H9 (cell line): Measurements from ENCODE around the gene PTPRC. TPM values are rescaled to one million over a fixed set of nuclear protein-coding genes. Genes with fewer than 3 reads are reported as not detected.

Experiments used
- DNase-seq: peaks from one replicate; pipeline ENCODE4 v3.0.0-alpha.2; 2017
- H2AFZ ChIP-seq: one replicate; pipeline ENCODE4 v1.6.1; 2013; ENCODE audit warnings: mild to moderate bottlenecking, low read length, control low read depth, moderate library complexity
- H2AK5ac ChIP-seq: 2 replicates; pipeline ENCODE4 v1.6.1; 2013; ENCODE audit warnings: low read length, control low read depth, mixed read lengths; ENCODE audit not compliant: insufficient read length
- H2BK120ac ChIP-seq: one replicate; pipeline ENCODE4 v1.6.1; 2013; ENCODE audit warnings: low read depth, mild to moderate bottlenecking, low read length, control low read depth, inconsistent platforms; ENCODE audit not compliant: poor library complexity, severe bottlenecking
- H2BK12ac ChIP-seq: 2 replicates; pipeline ENCODE4 v1.6.1; 2013; ENCODE audit warnings: low read length, control low read depth, mixed read lengths, low read depth; ENCODE audit not compliant: insufficient read length
- H2BK15ac ChIP-seq: 2 replicates; pipeline ENCODE4 v1.6.1; 2013; ENCODE audit warnings: low read depth, low read length, control low read depth
- H2BK20ac ChIP-seq: one replicate; pipeline ENCODE4 v1.6.1; 2013; ENCODE audit warnings: low read depth, mild to moderate bottlenecking, low read length, control low read depth, inconsistent platforms; ENCODE audit not compliant: poor library complexity, severe bottlenecking
- H2BK5ac ChIP-seq: 2 replicates; pipeline ENCODE4 v1.6.1; 2013; ENCODE audit warnings: low read length, control low read depth, mixed read lengths; ENCODE audit not compliant: insufficient read length
- H3K14ac ChIP-seq: 2 replicates; pipeline ENCODE4 v1.6.1; 2013; ENCODE audit warnings: low read length, control low read depth; ENCODE audit not compliant: insufficient read depth
- H3K18ac ChIP-seq: 2 replicates; pipeline ENCODE4 v1.6.1; 2013; ENCODE audit warnings: low read depth, mild to moderate bottlenecking, mixed read lengths, low read length, control low read depth; ENCODE audit not compliant: insufficient read length
- H3K23ac ChIP-seq: 2 replicates; pipeline ENCODE4 v1.6.1; 2013; ENCODE audit warnings: low read length, control low read depth, mixed read lengths, low read depth; ENCODE audit not compliant: insufficient read length
- H3K23me2 ChIP-seq: 2 replicates; pipeline ENCODE4 v1.6.1; 2013; ENCODE audit warnings: low read depth, mild to moderate bottlenecking, mixed read lengths, low read length, control low read depth; ENCODE audit not compliant: insufficient read length, poor library complexity, severe bottlenecking
- H3K27ac ChIP-seq: 2 replicates; pipeline ENCODE4 v1.5.1; 2013; ENCODE audit warnings: low read length, control low read depth, mixed read lengths, low read depth; ENCODE audit not compliant: insufficient read length
- H3K27me3 ChIP-seq: 2 replicates; pipeline ENCODE4 v1.6.1; 2013; ENCODE audit warnings: low read length, control low read depth, inconsistent platforms; ENCODE audit not compliant: insufficient read depth
- H3K4ac ChIP-seq: 2 replicates; pipeline ENCODE4 v1.6.1; 2013; ENCODE audit warnings: low read depth, mild to moderate bottlenecking, control low read depth, inconsistent platforms, low read length, moderate library complexity
- H3K4me1 ChIP-seq: 2 replicates; pipeline ENCODE4 v1.6.1; 2013; ENCODE audit warnings: low read length, control low read depth, inconsistent platforms; ENCODE audit not compliant: insufficient read depth
- H3K4me2 ChIP-seq: 2 replicates; pipeline ENCODE4 v1.6.1; 2013; ENCODE audit warnings: low read length, control low read depth, mixed read lengths; ENCODE audit not compliant: insufficient read length, insufficient read depth
- H3K56ac ChIP-seq: 2 replicates; pipeline ENCODE4 v1.6.1; 2013; ENCODE audit warnings: low read depth, mild to moderate bottlenecking, mixed read lengths, low read length, control low read depth; ENCODE audit not compliant: insufficient read length
- H3K79me1 ChIP-seq: 2 replicates; pipeline ENCODE4 v1.6.1; 2013; ENCODE audit warnings: low read depth, mild to moderate bottlenecking, moderate library complexity, low read length, control low read depth, inconsistent platforms; ENCODE audit not compliant: insufficient read depth, poor library complexity, severe bottlenecking
- H3K79me2 ChIP-seq: 2 replicates; pipeline ENCODE4 v1.6.1; 2013; ENCODE audit warnings: low read length, control low read depth, inconsistent platforms; ENCODE audit not compliant: insufficient read depth
- H3K9ac ChIP-seq: 2 replicates; pipeline ENCODE4 v1.6.1; 2013; ENCODE audit warnings: low read length, control low read depth, mixed read lengths; ENCODE audit not compliant: insufficient read length; ENCODE audit errors: extremely low read depth
- H3K9me3 ChIP-seq: one replicate; pipeline ENCODE4 v1.6.1; 2013; ENCODE audit warnings: low read depth, low read length, inconsistent platforms; ENCODE audit not compliant: control insufficient read depth
- H3T11ph ChIP-seq: one replicate; pipeline ENCODE4 v1.6.1; 2013; ENCODE audit warnings: mild to moderate bottlenecking, low read length, control low read depth, inconsistent platforms
- H4K20me1 ChIP-seq: one replicate; pipeline ENCODE4 v1.6.1; 2013; ENCODE audit not compliant: control insufficient read depth, insufficient read length, insufficient read depth
- H4K5ac ChIP-seq: 2 replicates; pipeline ENCODE4 v1.6.1; 2013; ENCODE audit warnings: low read depth, mild to moderate bottlenecking, mixed read lengths, low read length, control low read depth; ENCODE audit not compliant: insufficient read length
- H4K8ac ChIP-seq: replicated peaks from 2 replicates; pipeline ENCODE4 v1.6.1; 2013; ENCODE audit warnings: low read length, control low read depth, mixed read lengths, low read depth; ENCODE audit not compliant: insufficient read length
- H4K91ac ChIP-seq: 2 replicates; pipeline ENCODE4 v1.6.1; 2013; ENCODE audit warnings: low read depth, mild to moderate bottlenecking, moderate library complexity, mixed read lengths, low read length, control low read depth; ENCODE audit not compliant: insufficient read length
- H3K27ac Mint-ChIP-seq, 3 experiments: 2 replicates in 2 of 3; 3 replicates in 1 of 3; pipeline ENCODE4 v1.8.0; 2020 to 2021; ENCODE audit warnings: mixed read lengths in 3 of 3, mild to moderate bottlenecking in 1 of 3, moderate library complexity in 1 of 3
- H3K27me3 Mint-ChIP-seq: 2 replicates; pipeline ENCODE4 v1.8.0; 2021; ENCODE audit warnings: low read depth, mild to moderate bottlenecking, moderate library complexity, mixed read lengths
- H3K36me3 Mint-ChIP-seq, 3 experiments: 2 replicates in 2 of 3; 3 replicates in 1 of 3; pipeline ENCODE4 v1.8.0; 2020 to 2021; ENCODE audit warnings: low read depth in 3 of 3, mixed read lengths in 3 of 3; ENCODE audit not compliant: insufficient read depth in 1 of 3
- H3K4me1 Mint-ChIP-seq, 2 experiments: 2 replicates each; pipeline ENCODE4 v1.8.0; 2020; ENCODE audit warnings: mixed read lengths in 2 of 2
- H3K4me3 Mint-ChIP-seq, 2 experiments: 2 replicates in 1 of 2; 3 replicates in 1 of 2; pipeline ENCODE4 v1.8.0; 2020 to 2021; ENCODE audit warnings: mild to moderate bottlenecking in 2 of 2, mixed read lengths in 2 of 2, moderate library complexity in 1 of 2
- H3K9me3 Mint-ChIP-seq, 2 experiments: 2 replicates in 1 of 2; 3 replicates in 1 of 2; pipeline ENCODE4 v1.8.0; 2020; ENCODE audit warnings: mild to moderate bottlenecking in 2 of 2, mixed read lengths in 2 of 2, moderate library complexity in 1 of 2
- WGBS: extraction: QIAGEN DNeasy Blood & Tissue Kit; methylation state at CpG from one replicate; pipeline ENCODE4 v1.1.7; 2013; ENCODE audit warnings: missing lambda C conversion rate, low lambda C conversion rate, mixed read lengths; ENCODE audit not compliant: insufficient read length; ENCODE audit errors: extremely low coverage; 5-methylcytosine and 5-hydroxymethylcytosine counted together
- total RNA-seq: library from RNA; stranded (reverse); gene quantifications from 2 replicates; pipeline ENCODE4 v1.2.1, GENCODE V29; 2021
- TF ChIP-seq, protein P1 (sequence below): fragments of 200-600 bp; sonication (generic); conservative IDR thresholded peaks from 3 replicates; pipeline ENCODE4 v1.8.0; 2021; ENCODE audit warnings: antibody characterized with exemption, mild to moderate bottlenecking

Gene PTPRC
- total RNA-seq, 1 experiment from 2014 or later, result not detected

DNA sequence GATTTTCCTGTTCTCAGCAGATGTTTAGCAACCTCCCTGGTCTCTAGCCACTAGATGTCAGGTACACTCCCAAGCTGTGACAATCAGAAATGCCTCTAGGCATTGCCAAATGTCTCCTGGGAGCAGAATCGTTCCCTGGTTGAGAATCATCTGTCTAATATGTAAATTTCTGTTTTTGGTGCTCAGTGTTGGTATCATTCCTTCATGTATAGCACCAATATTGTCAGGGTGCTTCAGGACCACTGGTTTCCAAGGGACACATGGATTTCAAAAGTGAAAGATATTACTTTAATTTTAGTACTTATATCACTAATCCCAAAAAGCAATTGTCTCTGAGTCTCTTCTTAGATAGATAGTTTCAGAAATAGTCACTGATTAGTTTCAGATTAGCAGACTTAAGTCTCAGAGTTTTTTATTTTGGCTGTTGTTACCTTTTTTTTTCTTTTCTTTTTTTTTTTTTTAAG lies 160.1 kb downstream of the PTPRC start:
- H3K4ac ChIP-seq, result no peak overlapping the region
- no peak overlapping the region for H3K9ac ChIP-seq
- Mint-ChIP-seq H3K36me3 (peaks cover 14 to 26% (median 15%) of the 10 kb centered on the region in 3 experiments), H3K4me3 (no peak overlapping the region), H3K27me3 (no peaks in the 10 kb centered on the region), H3K4me1 (no peaks in the 10 kb centered on the region), H3K9me3 (peaks cover 23 to 28% of the 10 kb centered on the region in 2 experiments), H3K27ac (no peak overlapping the region)
- no peaks in the 10 kb centered on the region for H4K20me1 ChIP-seq
- no peak overlapping the region for H2BK12ac ChIP-seq
- no peak overlapping the region for H3K4me2 ChIP-seq
- no peak overlapping the region for H2AK5ac ChIP-seq
- H2BK15ac ChIP-seq, result no peak overlapping the region
- H3K79me2 ChIP-seq, result no peaks in the 10 kb centered on the region
- no peak overlapping the region for H3K56ac ChIP-seq
- no peak overlapping the region for H2BK120ac ChIP-seq
- no peak overlapping the region for H2BK20ac ChIP-seq
- H3K9me3 ChIP-seq, result peaks cover 5% of the 10 kb centered on the region
- H3K4me1 ChIP-seq, result no peaks in the 10 kb centered on the region
- no peaks in the 10 kb centered on the region for H3K79me1 ChIP-seq
- DNase-seq, result no peak
- no peak overlapping the region for H3T11ph ChIP-seq
- no peaks in the 10 kb centered on the region for H3K23me2 ChIP-seq
- H3K23ac ChIP-seq, result no peak overlapping the region
- H3K27ac ChIP-seq, result no peak overlapping the region
- no CpG with 5 or more reads among the region's 1 CpG for WGBS
- H2AFZ ChIP-seq, result no peak overlapping the region
- no peaks in the 10 kb centered on the region for H3K27me3 ChIP-seq
- no peak overlapping the region for H4K8ac ChIP-seq
- no peak overlapping the region for H3K18ac ChIP-seq
- no peak overlapping the region for H3K14ac ChIP-seq
- TF ChIP-seq, protein P1, sequence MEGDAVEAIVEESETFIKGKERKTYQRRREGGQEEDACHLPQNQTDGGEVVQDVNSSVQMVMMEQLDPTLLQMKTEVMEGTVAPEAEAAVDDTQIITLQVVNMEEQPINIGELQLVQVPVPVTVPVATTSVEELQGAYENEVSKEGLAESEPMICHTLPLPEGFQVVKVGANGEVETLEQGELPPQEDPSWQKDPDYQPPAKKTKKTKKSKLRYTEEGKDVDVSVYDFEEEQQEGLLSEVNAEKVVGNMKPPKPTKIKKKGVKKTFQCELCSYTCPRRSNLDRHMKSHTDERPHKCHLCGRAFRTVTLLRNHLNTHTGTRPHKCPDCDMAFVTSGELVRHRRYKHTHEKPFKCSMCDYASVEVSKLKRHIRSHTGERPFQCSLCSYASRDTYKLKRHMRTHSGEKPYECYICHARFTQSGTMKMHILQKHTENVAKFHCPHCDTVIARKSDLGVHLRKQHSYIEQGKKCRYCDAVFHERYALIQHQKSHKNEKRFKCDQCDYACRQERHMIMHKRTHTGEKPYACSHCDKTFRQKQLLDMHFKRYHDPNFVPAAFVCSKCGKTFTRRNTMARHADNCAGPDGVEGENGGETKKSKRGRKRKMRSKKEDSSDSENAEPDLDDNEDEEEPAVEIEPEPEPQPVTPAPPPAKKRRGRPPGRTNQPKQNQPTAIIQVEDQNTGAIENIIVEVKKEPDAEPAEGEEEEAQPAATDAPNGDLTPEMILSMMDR, result no peak
- no peak overlapping the region for H2BK5ac ChIP-seq
- H4K91ac ChIP-seq, result no peak overlapping the region
- H4K5ac ChIP-seq, result no peak overlapping the region
